Skeletal muscle cell (primary cell): ENCODE data around the gene CD93.

ENCODE experiments used
- DNase-seq: peaks from one replicate; pipeline ENCODE4 v3.0.0-alpha.2; 2010; ENCODE audit warnings: low read depth
- H3K4me3 ChIP-seq: 2 replicates; pipeline ENCODE4 v1.5.1; 2011; ENCODE audit warnings: low read depth, mild to moderate bottlenecking, control low read depth, low read length, moderate library complexity

The CD93 gene

DNA sequence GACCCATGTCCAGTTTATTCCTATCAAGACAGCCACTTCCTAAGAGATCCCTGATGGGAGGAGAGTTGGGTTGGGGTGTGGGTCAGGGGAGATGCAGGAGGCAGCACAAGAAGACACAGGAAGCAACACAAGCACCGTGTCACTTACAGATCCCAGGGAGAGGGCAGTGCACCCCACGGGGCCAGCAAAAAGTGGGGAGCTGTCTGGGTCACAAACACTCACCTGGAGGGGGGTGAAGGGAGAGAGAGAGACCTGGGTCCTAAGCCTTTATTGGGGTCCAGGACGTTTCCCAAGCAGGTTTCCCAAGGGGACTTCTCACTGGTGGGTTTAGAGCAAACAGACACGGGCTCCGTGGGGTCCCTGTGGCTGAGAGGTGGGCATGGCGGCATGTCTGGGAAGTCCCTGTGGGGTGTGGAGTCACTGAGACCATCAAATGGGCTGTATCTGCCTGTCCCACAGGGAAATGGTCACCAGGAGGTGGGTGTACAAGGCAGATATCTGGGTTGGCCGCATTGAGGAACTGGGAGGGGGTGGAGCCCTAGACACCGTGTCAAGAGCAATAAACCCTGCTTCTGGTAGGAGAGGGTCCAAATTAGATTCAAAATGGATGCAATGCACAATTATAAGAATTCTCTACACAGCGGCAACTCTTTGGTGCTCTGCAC is 1.6 kb upstream of the CD93 start:
- DNase-seq: no peak
- no peak overlapping the region for H3K4me3 ChIP-seq

DNA sequence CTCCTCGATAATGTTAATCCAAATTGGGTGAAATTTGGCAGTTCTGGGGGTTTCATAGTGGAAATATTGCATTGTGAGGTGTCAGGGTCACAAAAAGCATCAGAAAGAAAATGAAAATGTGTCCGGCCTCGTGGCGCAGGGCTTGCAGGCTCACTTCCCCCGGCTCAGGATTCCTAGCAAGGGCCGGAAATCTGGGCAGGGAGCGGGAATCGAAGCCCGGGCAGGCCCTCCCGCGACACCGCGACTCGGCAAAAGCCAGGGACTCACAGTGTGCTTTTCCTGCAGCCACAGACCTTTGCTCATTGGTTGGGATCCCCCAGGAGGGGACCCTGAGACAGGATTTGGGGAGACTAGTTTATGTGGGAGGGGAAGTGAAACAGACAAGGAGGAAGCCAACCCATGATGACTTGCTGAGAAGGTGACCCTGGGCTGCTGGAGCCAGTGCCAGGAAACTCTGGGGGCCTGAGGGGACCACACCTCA is 847 bp upstream of the CD93 start:
- no peak for DNase-seq

DNA sequence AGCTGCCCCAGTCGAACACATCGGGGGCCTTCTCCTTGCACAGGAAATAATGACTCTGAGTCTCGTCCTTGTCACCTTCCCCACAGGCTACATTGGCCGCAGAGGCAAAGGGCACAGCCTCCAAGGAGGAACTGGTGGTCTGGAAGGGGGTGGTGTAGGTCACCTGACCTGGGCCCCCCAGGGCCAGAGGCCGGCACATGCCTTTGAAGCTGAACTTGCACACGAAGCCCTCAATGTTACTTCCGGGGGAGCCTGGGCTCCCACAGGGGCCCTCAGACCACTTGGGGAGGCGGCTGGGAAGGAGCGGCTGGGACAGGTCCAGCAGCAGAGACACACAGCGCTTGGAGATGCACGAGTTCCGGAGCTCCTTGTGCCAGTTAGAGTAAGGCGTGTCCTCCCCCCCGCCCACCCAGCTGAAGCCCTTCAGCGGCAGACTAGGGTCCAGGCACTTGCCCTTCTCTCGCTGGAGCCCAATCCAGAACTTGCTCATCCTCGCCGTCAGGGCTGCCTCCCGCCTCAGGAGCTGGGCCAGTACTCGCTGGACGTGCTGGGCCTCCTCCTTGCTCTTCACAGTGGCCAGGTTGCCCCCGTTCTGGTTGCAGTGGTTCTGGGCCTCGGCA is 578 bp downstream of the CD93 start:
- no peak overlapping the region for H3K4me3 ChIP-seq
- no peak for DNase-seq

More for the DNA sequence above, 847 bp upstream of the CD93 start:
- no peak overlapping the region for H3K4me3 ChIP-seq

DNA sequence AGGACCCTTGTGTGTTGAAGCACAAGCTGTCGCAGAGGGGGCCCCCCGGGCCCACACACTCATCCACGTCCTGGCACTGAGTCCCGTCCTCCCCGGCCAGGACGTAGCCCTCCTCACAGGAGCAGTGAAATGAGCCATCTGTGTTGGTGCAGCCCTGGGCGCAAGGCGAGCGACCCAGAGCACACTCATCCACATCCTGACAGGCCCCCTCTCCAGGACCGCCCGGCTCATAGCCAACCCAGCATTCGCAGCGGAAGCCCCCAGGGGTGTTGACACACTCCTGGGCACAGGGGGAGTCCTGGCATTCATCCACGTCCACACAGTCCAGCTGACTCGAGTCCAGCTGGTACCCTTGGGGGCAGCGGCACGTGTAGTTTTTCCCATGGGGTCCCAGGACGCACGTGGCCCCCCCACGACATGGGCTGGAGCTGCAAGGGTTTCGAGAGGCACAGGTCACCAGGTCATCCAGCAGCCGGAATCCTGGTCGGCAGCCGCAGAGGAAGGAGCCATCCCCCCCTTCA is 1.2 kb downstream of the CD93 start:
- no peak overlapping the region for H3K4me3 ChIP-seq
- no peak for DNase-seq

DNA sequence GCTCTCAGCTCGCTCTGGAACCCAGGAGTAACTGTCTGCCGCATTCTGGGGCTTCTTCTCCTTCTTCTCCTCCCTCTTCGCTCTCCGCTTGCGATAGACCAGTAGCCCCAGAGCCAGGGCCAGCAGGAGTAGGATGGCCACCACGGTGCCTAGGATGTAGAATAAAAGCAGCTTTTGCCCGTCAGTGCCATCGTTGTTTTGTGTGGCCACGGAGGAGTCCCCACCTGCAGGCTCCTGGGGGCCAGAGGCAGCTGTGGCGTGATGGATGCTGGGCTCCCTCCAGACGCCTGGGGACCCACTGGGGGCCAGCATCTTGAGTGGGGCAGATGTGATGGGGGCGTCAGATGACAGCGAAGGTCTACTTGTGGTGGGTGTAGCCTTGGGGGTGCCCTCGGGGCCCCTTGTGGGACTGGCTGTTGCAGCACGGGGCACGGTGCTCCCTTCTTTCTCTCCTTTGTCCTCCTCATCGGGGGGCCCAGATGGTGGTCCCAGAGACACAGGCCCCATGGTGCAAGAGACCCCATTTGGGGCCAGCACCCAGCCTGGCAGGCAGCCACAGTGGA is 1.8 kb downstream of the CD93 start:
- DNase-seq: no peak
- H3K4me3 ChIP-seq: no peak overlapping the region

DNA sequence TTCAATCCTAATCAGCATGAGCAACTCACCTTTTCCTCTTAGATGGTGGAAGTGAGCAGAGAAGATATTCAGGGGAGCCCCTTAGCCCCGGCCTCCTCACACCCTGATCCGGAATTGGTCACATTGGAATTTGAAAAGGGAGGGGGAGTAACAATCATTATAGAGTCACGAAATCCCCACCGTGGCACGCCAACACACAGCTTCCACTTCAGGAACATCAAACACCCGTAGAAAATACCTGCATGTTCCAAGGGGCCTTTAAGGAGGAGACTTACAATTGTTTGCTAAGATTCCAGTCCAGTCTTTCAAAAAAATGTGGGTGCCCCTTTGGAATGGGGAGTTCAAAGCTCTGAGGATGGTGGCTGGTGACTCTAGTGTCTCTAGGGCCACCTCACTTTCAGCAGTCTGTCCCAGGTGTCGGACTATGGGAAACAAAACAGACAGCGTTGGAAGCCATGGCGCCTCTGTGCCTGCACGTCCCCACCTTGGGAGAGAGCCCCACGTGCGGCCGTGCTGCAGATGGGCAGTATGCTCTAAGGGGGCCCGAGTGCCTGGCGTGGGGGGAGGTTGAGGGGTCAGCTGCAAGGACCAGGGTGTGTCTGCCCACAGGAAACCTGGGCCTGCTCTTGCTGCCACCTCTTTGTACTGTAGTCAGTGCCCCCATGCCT is 2.4 kb downstream of the CD93 start:
- DNase-seq: no peak
- no peak overlapping the region for H3K4me3 ChIP-seq

DNA sequence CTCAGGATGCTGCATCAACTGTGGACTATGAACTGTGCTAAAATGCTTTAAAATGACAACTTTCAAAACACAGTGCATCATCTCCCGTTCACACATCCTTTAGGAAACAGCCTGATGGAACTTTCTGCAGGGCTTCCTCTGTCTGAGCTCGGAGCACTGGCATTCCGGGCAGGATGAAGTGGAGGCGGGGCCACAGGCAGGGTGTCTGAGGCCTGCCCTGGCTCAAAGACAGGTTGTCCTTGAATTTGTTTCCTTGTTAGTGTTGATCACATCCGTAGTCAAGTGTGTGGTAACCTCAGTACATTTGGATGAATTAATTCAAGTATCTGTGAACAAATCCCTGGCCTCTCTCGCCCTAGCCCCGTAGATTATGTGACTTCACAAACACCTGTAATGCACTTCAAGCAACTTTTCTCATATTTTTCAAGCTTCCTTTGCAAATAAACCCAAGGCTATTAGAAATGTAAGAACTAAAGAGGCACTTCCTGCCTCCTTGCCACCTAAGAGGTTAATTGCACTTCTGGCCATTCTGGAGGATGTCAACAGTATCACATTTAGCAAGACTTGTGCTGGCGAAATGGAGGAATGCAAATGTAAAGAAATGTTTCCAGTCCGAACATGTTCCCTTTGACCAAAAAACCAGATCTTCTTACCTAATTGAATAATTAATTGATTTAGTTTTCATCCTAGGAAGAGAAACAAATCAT is 3.1 kb downstream of the CD93 start:
- no peak for DNase-seq
- H3K4me3 ChIP-seq: no peak overlapping the region

DNA sequence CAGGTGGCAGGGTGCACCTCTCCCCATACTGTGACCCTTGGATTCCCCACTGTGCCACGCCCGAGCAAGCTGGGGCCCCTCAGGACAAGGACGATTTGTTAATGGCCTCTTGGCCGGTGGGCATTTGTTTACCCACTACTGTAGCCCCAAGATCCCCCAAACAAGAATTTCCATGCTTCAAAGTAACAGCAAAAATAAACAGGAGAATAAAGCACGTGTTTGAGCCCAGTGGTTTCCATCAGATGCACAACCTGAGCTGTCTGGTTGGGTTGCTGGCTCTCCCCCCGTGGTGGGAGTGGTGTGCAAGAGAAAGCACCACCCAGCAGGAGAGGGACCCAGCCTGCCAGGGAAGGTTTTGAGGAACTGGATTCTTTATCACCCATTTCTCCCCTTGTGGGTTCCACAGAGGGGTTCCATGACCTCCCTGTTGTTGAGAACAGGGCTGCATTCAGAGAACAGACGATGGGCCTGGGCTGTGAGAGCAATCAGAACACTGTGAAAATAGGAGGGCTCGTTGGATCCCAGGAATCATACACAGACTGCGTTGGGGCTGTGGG is 4.8 kb downstream of the CD93 start:
- no peak overlapping the region for H3K4me3 ChIP-seq
- no peak for DNase-seq

DNA sequence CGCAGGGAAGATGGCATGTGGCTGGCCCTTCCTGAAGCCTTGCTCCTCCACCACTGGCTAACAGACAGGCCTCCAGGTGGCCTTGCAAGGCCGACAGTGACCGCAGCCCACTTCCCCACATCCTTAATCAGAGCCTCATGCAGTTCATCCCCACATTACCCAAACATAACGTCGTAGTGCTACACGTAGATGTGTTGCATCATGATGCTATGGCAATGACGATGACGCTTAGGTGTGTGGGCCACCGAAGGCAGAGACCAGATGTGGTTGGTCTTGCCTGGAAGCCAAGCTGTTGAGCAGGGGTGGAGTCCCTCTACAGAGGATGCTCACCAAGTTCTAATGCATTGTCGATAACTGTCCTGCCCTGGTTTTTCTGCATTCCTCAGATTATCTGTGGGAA is 5.6 kb downstream of the CD93 start:
- no peak overlapping the region for H3K4me3 ChIP-seq
- no peak for DNase-seq

DNA sequence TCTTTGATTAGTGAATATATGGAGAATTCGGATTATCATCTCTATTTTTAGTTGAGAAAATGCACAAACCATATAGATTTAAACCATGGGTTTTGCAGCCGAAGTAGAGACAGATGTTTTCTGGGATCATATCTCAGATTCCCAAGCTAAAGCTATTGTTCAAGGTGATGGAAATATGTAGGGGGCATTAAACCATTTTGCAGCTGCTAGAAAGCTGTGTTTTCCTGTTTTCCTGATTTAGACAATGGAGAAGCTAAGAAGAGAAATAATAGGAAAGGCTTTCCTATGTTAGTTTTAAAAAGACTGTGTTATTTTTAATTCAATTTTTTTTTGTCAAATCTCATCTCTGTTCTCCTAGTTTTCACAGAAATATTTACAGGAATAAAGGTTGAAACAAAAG is 6.2 kb downstream of the CD93 start:
- no peak overlapping the region for H3K4me3 ChIP-seq
- DNase-seq: no peak

DNA sequence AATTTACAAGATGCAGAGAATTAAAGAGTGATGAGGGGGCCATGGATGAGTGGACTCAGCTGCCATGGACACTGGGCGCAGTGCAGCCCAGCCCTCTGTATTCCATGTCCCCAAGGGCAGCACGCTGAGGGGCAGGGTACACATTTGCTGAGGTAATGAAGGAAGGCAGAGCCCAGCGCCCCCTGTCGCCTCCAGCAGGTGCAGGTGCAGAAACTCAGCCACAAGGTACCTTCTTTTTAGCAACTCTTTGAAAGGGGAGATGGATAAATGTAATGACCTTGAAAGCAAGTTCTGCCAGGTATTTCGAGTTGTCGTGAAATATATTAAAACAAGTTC is 7.1 kb downstream of the CD93 start:
- DNase-seq: no peak
- H3K4me3 ChIP-seq: no peak overlapping the region

DNA sequence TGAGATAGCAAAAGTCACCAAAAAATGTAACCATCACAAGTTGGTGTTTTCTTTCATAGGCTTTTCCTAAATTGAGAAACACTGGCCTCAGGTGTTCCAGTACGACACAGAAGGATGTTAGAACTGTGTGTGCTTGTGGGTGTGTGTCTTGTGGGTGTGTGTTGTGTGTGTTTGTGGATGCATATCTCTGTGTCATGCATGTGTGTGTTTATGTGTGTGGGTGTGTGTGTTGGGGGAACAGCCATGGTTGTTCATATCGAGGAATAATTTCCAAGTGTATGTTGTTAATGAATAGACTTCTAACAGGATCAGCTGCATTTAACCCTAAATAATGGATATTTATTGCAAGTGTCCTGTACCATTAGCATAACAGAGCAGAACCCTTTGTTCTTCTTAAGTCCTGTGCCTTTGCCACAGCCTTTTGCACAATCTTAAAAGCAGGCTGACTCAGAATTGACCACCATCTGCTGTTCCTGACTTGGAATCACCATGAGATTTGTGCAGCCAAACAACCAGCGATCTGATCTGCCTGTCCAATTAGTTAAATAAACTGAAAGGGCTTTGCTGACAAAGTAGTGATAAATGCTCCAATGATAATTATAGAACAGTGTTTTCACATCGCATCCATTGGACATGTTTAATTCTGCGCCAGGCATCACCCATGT is 7.6 kb downstream of the CD93 start:
- no peak overlapping the region for H3K4me3 ChIP-seq
- DNase-seq: peak; percentile 69

DNA sequence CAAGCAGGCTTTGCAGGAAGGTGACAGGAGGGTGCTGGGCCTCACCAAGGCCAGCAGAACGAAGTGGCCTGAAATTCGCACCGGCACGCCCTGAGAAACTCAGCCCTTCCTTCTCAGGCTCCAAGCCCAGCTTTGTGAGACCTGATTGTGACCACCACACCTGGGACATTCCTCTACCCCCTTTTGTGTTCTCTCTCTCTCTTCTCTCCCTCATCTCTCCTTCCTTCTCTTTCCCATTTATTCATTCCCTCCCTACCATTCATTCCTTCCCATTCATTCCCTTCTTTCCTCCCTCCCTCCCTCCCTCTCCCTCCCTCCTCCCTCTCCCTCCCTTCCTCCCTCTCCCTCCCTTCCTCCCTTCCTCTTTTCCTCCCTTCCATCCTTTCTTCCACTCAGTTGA is 8.8 kb downstream of the CD93 start:
- H3K4me3 ChIP-seq: no peak overlapping the region
- no peak for DNase-seq

DNA sequence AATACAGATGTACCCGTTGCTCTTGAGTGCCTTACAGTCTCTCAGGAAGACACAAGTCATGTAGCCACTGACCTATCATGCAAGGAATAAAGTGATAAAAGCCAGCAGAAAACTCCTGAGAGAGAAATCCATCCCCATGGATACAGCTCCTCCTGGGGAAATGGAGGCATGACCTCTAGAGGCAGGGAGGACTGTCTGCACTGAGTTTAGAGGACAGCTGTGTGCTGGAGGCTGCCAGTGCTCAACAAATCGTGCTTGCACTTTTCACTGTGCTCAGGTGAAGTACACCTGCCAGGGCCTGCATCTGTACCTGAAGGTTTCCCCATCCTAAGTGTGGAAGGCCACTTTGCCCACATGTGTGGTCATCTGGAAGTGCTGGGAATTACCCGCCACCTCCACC is 12.1 kb downstream of the CD93 start:
- no peak for DNase-seq
- no peak overlapping the region for H3K4me3 ChIP-seq

DNA sequence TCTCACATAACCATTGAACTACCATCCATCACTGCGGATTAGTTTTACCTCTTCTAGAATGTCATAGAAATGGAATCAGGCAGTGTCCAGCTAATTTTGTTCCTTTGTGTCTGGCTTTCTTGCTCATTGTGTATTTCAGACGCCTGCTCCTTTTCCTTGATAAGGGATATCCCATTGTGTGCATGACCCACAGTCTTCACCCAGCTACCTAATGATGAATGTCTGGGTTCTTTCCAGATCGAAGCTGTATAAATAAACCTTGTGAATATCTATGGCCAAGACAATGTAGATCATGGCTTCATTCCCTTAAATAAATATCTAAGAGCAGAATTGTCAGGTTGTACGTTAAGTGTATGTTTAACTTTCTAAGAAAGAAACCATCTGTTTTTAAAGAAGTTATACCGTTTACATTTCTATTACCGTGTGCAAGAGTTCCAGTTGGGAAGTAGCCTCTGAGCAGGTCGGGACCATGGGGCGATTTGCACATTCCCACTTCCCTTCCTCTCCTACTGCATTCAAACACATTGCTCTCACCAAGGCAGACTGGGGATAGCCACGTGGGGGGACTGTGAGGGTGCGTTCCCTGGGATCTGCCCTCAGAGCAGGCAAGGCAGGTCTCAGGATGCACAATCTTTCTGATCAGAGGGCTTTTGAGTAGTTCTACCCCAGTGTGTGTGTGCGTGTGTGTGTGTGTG is 13.1 kb downstream of the CD93 start:
- H3K4me3 ChIP-seq: no peak overlapping the region
- DNase-seq: no peak

DNA sequence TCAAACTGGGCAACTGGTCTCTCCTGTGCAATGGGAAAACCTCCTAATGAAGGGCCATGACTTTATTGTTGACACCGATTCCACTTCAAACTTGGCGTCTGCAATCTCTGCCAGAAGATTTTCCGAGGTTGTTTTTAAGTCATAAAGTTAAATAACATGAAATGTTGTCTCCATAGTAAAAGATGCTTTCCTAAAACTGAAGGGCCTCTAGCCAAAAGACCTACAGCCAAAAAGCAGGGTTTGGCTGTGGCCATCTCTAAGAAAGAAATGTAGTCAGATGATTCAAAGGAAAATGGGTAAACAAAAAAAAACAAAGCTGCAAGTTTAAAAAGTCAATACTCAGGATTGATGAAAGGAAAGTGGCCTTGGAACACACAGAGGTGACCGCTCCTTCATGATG is 14.1 kb downstream of the CD93 start:
- no peak overlapping the region for H3K4me3 ChIP-seq
- DNase-seq: no peak

DNA sequence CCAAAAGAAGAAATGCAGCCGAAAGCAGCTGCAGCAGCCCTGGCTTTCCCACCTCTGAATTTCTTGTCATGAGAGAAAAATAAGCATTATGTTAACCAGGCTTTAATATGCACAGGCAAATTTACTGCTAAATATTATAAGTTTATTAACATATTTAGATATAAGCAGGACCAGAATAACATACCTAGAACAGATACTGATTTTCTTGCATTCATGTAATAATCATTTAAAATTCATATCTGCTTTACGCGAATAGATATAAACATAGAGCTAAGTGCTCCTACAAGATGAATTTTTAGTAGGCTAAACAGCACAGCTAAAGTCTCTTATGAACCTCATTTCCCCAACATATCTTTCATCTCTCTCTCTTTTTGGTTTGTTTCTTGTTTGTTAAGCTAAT is 14.7 kb downstream of the CD93 start:
- no peak overlapping the region for H3K4me3 ChIP-seq
- no peak for DNase-seq

DNA sequence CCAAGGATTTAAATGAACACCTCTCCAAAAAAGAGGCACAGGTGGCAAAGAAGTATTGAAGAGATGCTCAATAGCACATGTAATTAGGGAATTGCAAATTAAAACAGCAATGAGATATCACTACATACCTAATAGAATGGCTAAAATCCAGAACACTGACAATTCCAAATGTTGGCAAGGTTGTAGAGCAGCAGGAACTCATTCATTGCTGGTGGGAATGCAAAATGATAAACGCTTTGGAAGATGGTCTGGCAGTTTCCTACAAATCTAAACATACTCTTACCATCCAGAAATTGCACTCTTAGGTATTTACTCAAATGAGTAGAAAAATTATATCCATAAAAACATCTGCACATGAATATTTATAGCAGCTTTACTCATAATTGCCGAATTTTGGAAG is 17.0 kb downstream of the CD93 start:
- H3K4me3 ChIP-seq: no peak overlapping the region
- no peak for DNase-seq

DNA sequence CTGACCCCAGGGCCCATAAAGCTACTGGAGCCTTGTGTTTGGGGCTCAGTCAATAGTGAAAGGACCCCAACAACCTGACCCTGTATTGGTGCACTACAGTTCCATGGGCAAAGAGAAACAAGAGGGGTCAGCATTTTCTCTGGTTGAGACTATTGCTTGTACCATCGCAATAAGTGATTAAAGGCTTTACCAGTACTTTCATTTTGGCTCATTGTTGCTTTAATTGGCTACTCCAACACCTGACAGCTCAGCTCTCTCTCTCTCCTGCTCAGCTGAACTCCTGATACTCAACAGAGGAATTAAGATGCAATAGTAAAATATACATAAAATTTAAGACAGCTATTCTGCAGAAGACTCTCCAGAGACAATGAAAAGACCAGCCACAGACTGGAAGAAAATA is 17.8 kb downstream of the CD93 start:
- no peak for DNase-seq
- no peak overlapping the region for H3K4me3 ChIP-seq
